NCI-H2196 (cell line): ENCODE results near the gene NBR1.
A peak's percentile ranks its signal among the peaks of the same experiment; 100 is the strongest.
"Not testable (repeated sequence)": the region's sequence is repeated elsewhere in the genome, so short reads cannot be mapped to it uniquely, and the experiment has no call there.

Source experiments
- DNase-seq: peaks from one replicate; lab custom pipeline; 2025; ENCODE audit not compliant: unreplicated experiment; lab: John Stamatoyannopoulos, UW

The NBR1 gene

GRCh38 chr17:43170766-43171585, at the start of gene NBR1:
NBR1 (plus strand) TSS chr17:43171214; CDS start chr17:43175800, 4,586 bp downstream.
- DNase-seq, result peak; percentile 81

- DNase-seq, result peak; percentile 94
Measured at GRCh38 chr17:43125133-43125966, 45.7 kb upstream of the NBR1 start, which contains the start of gene BRCA1. BRCA1 (minus strand) TSS chr17:43125364; CDS start chr17:43124096, 1,268 bp downstream.

- no peak for DNase-seq
Measured at GRCh38 chr17:43125967-43126910, 44.8 kb upstream of the NBR1 start.

GRCh38 chr17:43126911-43127290, 44.1 kb upstream of the NBR1 start:
- DNase-seq, result no peak

GRCh38 chr17:43127333-43127876, 43.6 kb upstream of the NBR1 start:
- DNase-seq, result not testable (repeated sequence)

GRCh38 chr17:43129671-43130010, 41.4 kb upstream of the NBR1 start:
- DNase-seq, result no peak

GRCh38 chr17:43132117-43132516, 38.9 kb upstream of the NBR1 start:
- no peak for DNase-seq

- DNase-seq, result not testable (repeated sequence)
Measured at GRCh38 chr17:43133439-43133838, 37.6 kb upstream of the NBR1 start.

GRCh38 chr17:43134774-43135453, 36.1 kb upstream of the NBR1 start:
- no peak for DNase-seq

- DNase-seq, result no peak
Measured at GRCh38 chr17:43135454-43135819, 35.6 kb upstream of the NBR1 start.

- DNase-seq, result not testable (repeated sequence)
Measured at GRCh38 chr17:43136574-43136973, 34.4 kb upstream of the NBR1 start.

GRCh38 chr17:43138531-43138930, 32.5 kb upstream of the NBR1 start:
- DNase-seq, result not testable (repeated sequence)

GRCh38 chr17:43140396-43141332, 30.4 kb upstream of the NBR1 start:
- no peak for DNase-seq

- no peak for DNase-seq
Measured at GRCh38 chr17:43142153-43142552, 28.9 kb upstream of the NBR1 start.

- DNase-seq, result no peak
Measured at GRCh38 chr17:43143201-43143600, 27.8 kb upstream of the NBR1 start.

- DNase-seq, result no peak
Measured at GRCh38 chr17:43146649-43147048, 24.4 kb upstream of the NBR1 start.

GRCh38 chr17:43151880-43152456, 19.0 kb upstream of the NBR1 start:
- DNase-seq, result no peak

GRCh38 chr17:43153197-43153835, 17.7 kb upstream of the NBR1 start:
- DNase-seq, result not testable (repeated sequence)
